ENCODE results near the gene TMEM221.

The TMEM221 gene

DNA sequence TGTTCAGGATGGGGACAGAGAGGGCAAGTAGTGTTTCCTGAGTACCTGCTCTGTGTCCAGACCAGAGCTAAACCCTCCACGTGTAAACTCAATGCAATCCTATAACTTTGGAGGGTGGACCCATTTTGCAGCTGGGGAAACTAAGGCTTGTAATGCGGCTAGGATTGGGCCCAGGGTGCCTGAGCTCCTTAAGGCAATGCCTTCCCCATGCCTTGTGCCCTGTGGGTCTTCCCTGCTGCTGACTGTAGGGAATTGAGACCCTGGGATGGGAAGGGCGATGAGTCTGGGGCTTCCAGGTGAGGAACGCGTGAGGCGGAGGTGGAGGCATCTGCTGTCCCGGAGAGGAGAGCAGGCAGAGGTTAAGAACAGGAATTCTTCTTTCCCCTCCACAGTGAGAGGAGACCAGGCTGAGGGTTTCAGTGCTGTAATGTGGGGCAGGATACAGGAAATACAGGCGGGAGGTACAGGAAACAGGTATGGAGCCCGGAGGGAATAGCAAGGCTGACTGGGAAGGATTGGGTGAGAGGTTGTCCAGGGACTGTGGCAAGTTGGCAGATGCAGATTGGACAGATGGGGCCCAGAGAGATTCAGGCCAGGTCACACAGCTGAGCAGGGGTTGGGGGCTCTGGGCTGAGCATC lies 41.0 kb upstream of the TMEM221 start:
- TF ChIP-seq, protein P1, sequence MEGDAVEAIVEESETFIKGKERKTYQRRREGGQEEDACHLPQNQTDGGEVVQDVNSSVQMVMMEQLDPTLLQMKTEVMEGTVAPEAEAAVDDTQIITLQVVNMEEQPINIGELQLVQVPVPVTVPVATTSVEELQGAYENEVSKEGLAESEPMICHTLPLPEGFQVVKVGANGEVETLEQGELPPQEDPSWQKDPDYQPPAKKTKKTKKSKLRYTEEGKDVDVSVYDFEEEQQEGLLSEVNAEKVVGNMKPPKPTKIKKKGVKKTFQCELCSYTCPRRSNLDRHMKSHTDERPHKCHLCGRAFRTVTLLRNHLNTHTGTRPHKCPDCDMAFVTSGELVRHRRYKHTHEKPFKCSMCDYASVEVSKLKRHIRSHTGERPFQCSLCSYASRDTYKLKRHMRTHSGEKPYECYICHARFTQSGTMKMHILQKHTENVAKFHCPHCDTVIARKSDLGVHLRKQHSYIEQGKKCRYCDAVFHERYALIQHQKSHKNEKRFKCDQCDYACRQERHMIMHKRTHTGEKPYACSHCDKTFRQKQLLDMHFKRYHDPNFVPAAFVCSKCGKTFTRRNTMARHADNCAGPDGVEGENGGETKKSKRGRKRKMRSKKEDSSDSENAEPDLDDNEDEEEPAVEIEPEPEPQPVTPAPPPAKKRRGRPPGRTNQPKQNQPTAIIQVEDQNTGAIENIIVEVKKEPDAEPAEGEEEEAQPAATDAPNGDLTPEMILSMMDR (IDR thresholded peaks at IDR 0.05; ENCODE audit: control insufficient read depth, insufficient read depth, low read depth, low read length, missing control alignments) = no peak
- H3K4me3 ChIP-seq (ENCODE audit: control insufficient read depth, low read depth, low read length) = no peak overlapping the region
- DNase-seq (ENCODE audit: low read depth) = no peak

DNA sequence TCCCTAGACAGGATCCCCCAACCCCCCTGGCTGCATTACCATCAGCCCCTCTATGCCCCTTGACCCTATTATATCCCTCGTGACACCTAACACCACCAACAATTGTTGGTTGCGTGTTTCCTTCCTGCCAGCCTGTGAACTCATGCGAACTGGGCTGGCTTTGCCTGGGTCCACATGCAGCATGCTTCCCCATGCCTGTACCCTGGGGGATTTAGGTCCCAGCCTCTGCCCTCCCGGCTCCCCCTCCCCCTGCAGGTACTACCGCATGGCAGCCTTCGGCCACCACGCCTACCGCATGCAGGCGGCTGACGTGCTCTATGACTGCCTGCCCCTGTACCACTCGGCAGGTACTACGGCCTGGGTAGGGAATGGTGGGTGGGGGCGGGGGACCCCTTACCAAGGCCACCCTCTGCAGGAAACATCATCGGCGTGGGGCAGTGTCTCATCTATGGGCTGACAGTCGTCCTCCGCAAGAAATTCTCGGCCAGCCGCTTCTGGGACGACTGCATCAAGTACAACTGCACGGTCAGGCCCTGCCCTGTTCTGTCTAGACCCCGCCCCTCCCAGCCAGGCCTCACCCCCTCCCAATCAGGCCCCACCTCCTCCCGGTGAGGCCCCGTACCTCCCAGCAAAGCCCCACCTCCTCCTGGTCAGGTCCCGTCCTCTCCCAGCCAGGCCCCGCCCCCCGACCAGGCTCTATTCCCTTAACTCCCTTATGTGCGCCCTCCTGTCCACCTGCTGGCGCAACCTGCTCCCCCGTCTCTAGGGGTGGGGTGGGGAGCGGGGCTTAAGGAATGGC lies 40.3 kb upstream of the TMEM221 start:
- DNase-seq (ENCODE audit: low read depth) = no peak
- TF ChIP-seq, protein P1 (IDR thresholded peaks at IDR 0.05; ENCODE audit: control insufficient read depth, insufficient read depth, low read depth, low read length, missing control alignments) = no peak
- H3K4me3 ChIP-seq (ENCODE audit: control insufficient read depth, low read depth, low read length) = no peak overlapping the region

DNA sequence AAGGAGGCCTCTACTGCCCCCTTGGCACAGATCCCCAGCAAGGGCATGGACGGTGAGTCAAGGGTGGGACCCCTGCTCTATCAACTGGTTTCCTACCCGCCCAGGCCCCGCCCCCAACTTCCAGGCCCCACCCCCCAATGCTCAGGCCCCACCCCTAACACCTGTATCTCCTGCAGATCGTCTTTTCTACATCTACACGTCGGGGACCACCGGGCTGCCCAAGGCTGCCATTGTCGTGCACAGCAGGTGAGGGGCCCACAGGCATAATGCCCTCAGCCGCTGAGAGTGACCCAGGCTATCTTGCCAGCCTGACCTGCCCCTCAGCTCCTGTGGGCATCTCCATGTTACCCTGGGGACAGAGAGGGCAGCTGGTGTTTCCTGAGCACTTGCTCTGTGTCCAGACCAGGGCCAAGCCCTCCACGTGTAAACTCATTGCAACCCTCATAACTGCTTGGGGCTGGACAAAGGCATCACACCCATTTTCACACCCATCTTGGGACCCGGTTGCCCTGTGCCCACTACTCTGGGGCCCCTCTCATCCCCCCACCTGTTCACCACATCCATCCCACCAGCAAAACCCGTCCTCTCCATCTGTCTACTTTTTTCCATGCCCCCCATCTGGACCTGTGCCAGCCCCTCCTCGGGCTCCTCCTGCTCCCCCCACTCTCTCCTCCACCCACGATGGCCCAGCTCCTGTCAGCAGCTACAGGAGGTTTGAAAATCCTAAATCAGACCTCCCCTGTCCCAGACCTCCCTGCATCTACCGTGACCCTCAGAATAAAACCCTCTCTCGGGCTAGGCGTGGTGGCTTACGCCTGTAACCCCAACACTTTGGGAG lies 39.0 kb upstream of the TMEM221 start:
- no peak overlapping the region for H3K4me3 ChIP-seq (ENCODE audit: control insufficient read depth, low read depth, low read length)
- DNase-seq (ENCODE audit: low read depth) = no peak
- TF ChIP-seq, protein P1 (IDR thresholded peaks at IDR 0.05; ENCODE audit: control insufficient read depth, insufficient read depth, low read depth, low read length, missing control alignments) = no peak

DNA sequence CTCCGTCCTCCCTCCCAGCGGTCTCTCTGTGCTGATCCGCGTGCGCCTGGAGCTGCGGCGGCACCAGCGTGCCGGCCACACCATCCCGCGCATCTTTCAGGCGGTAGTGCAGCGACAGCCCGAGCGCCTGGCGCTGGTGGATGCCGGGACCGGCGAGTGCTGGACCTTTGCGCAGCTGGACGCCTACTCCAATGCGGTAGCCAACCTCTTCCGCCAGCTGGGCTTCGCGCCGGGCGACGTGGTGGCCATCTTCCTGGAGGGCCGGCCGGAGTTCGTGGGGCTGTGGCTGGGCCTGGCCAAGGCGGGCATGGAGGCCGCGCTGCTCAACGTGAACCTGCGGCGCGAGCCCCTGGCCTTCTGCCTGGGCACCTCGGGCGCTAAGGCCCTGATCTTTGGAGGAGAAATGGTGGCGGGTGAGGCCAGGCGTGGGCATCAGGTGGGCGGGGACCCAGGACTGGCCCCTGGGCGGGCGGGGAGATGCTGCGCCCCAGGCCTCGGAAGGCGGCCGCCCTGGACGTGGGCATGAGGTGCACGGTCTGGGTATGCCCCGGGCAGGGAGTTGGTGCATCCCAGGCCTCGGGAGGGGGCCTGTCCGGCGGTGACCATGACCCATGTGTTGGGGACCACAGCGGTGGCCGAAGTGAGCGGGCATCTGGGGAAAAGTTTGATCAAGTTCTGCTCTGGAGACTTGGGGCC lies 38.2 kb upstream of the TMEM221 start:
- H3K4me3 ChIP-seq (ENCODE audit: control insufficient read depth, low read depth, low read length) = no peak overlapping the region
- no peak for DNase-seq (ENCODE audit: low read depth)
- TF ChIP-seq, protein P1 (IDR thresholded peaks at IDR 0.05; ENCODE audit: control insufficient read depth, insufficient read depth, low read depth, low read length, missing control alignments) = no peak

DNA sequence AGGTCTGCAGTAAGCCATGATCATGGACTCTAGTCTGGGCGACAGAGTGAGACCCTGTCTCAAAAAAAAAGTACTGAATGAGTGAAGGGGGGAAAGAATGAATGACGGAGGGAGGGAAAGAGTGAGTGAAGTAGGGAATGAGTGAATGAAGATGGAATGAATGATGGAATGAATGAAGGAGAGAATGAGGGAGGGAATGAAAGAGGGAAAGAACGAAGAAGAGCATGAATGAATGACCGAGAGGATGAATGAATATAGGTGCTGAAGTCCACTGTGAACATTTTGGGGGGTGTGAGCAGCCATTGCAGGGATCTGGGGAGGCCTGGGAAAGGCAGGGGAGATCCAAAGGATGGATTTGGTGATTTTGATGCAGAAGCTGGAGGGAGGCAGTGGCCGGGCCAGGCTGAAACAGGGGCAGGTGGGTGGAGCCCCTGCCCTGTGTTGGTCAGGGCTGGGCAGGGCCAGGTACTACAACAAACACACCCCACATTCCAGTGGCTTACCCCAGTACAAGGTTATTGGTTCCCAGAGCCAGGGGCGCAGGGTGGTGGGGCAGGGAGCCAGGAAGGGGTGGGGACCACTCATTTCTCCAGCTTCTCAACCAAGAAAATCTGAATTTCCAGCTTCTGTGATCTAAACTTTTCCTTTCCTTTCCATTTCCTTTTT lies 36.2 kb upstream of the TMEM221 start:
- TF ChIP-seq, protein P1 (IDR thresholded peaks at IDR 0.05; ENCODE audit: control insufficient read depth, insufficient read depth, low read depth, low read length, missing control alignments) = no peak
- no peak overlapping the region for H3K4me3 ChIP-seq (ENCODE audit: control insufficient read depth, low read depth, low read length)
- no peak for DNase-seq (ENCODE audit: low read depth)
